Suprapubic skin (tissue), 4 donors: ENCODE data around the gene ZEB2. TPM values are rescaled to one million over a fixed set of nuclear protein-coding genes. Genes with fewer than 3 reads are reported as not detected.

Experiments used
- DNase-seq, 2 donors: peaks; one replicate each; pipeline ENCODE4 v3.0.0-alpha.2; 2019; ENCODE audit warnings: low spot score in 2 of 2
- H3K27ac ChIP-seq: fragments of 200-600 bp; sonication (generic); one replicate; pipeline ENCODE4 v1.5.1; 2019
- H3K27me3 ChIP-seq: fragments of 200-600 bp; sonication (generic); one replicate; pipeline ENCODE4 v1.5.1; 2019
- H3K36me3 ChIP-seq: fragments of 200-600 bp; sonication (generic); one replicate; pipeline ENCODE4 v1.5.1; 2019
- H3K4me1 ChIP-seq: fragments of 200-600 bp; sonication (generic); one replicate; pipeline ENCODE4 v1.5.1; 2019
- H3K4me3 ChIP-seq: fragments of 200-600 bp; sonication (generic); one replicate; pipeline ENCODE4 v1.5.1; 2019; ENCODE audit warnings: mild to moderate bottlenecking
- H3K9me3 ChIP-seq: fragments of 200-600 bp; sonication (generic); one replicate; pipeline ENCODE4 v1.5.1; 2019
- CTCF ChIP-seq, 2 donors: fragments of 200-600 bp in 1 of 2; fragments of 450-650 bp in 1 of 2; sonication (generic) in 1 of 2; IDR thresholded peaks; one replicate each; pipeline ENCODE4 v1.5.1; 2016 to 2019; ENCODE audit warnings: antibody characterized with exemption in 2 of 2, mild to moderate bottlenecking in 1 of 2, moderate library complexity in 1 of 2
- EP300 ChIP-seq: sonication (generic); formaldehyde crosslinking; IDR thresholded peaks from one replicate; pipeline ENCODE4 v1.6.1; 2017; ENCODE audit warnings: antibody characterized with exemption
- POLR2A ChIP-seq, 2 donors: fragments of 450-650 bp; IDR thresholded peaks; one replicate each; pipeline ENCODE4 v1.6.1; 2017; ENCODE audit warnings: antibody characterized with exemption in 2 of 2, mild to moderate bottlenecking in 2 of 2, moderate library complexity in 2 of 2
- POLR2AphosphoS5 ChIP-seq, 3 donors: sonication (generic); formaldehyde crosslinking; IDR thresholded peaks; one replicate each; pipeline ENCODE4 v1.6.1; 2017; ENCODE audit warnings: antibody characterized with exemption in 3 of 3
- WGBS: methylation state at CpG from one replicate; pipeline ENCODE4 v1.1.5; 2018; 5-methylcytosine and 5-hydroxymethylcytosine counted together
- total RNA-seq, 4 donors: library from RNA; depleted of rRNA; stranded (reverse); fragments of >200 nt; gene quantifications; one replicate each; pipeline ENCODE4 v1.1.0, GENCODE V29; 2016

Gene ZEB2
- total RNA-seq, 4 donors from 2014 or later: 16.3 to 43.7 (median 34.5) TPM

- TF ChIP-seq POLR2AphosphoS5 (IDR thresholded peaks at IDR 0.05) (no peak), POLR2A (IDR thresholded peaks at IDR 0.05) (no peak), EP300 (no peak), CTCF (IDR thresholded peaks at IDR 0.05) (no peak)
- Histone ChIP-seq H3K4me1 (peaks cover 4% of the 10 kb centered on the region), H3K27ac (no peak overlapping the region), H3K4me3 (no peak overlapping the region), H3K27me3 (no peaks in the 10 kb centered on the region), H3K9me3 (no peaks in the 10 kb centered on the region), H3K36me3 (no peaks in the 10 kb centered on the region)
- 79% methylated on average over 3 of the region's 3 CpGs for WGBS
- DNase-seq: no peak
Observed at GRCh38 chr2:144354953-144355352, 165.0 kb downstream of the ZEB2 start.

- WGBS: 93% methylated on average over 5 of the region's 5 CpGs
- no peak overlapping the region for H3K4me3 ChIP-seq
- TF ChIP-seq EP300 (no peak), POLR2A (IDR thresholded peaks at IDR 0.05) (no peak), POLR2AphosphoS5 (IDR thresholded peaks at IDR 0.05) (no peak), CTCF (IDR thresholded peaks at IDR 0.05) (no peak)
- H3K4me1 ChIP-seq: no peaks in the 10 kb centered on the region
- H3K9me3 ChIP-seq: no peaks in the 10 kb centered on the region
- no peaks in the 10 kb centered on the region for H3K27me3 ChIP-seq
- DNase-seq: no peak
- no peaks in the 10 kb centered on the region for H3K36me3 ChIP-seq
- H3K27ac ChIP-seq: no peak overlapping the region
Observed at GRCh38 chr2:144351687-144352086, 168.2 kb downstream of the ZEB2 start.

GRCh38 chr2:144350151-144350802, 169.6 kb downstream of the ZEB2 start:
- TF ChIP-seq CTCF (IDR thresholded peaks at IDR 0.05) (no peak), POLR2AphosphoS5 (IDR thresholded peaks at IDR 0.05) (no peak), EP300 (no peak), POLR2A (IDR thresholded peaks at IDR 0.05) (no peak)
- no peak overlapping the region for H3K4me3 ChIP-seq
- no peaks in the 10 kb centered on the region for H3K36me3 ChIP-seq
- H3K9me3 ChIP-seq: no peaks in the 10 kb centered on the region
- no peak for DNase-seq
- H3K27me3 ChIP-seq: no peaks in the 10 kb centered on the region
- no peak overlapping the region for H3K27ac ChIP-seq
- no peaks in the 10 kb centered on the region for H3K4me1 ChIP-seq
- 54% methylated on average over 7 of the region's 7 CpGs for WGBS

DNA sequence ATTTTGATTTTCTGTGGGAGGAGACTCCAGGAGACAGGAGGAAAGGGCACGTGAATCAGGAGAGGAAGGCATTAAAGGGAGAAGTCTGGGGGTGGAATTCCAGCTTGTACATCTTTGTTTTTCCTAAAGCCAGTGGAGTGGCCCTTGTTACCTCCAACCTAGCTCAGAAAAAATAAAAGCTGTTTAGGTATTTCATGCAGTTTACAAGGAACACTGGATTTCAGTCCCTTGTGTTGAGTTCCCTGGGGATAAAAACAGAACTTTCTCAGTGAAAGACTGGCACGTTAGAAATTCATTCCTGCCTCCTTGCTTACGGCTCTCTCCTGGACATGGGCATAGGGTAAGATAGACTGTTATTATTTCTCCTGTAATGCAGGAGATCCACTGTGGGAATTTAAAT, 170.2 kb downstream of the ZEB2 start:
- Histone ChIP-seq H3K36me3 (no peaks in the 10 kb centered on the region), H3K4me1 (no peaks in the 10 kb centered on the region), H3K4me3 (no peak overlapping the region), H3K27me3 (no peaks in the 10 kb centered on the region), H3K27ac (no peak overlapping the region), H3K9me3 (no peaks in the 10 kb centered on the region)
- no peak for DNase-seq
- TF ChIP-seq CTCF (IDR thresholded peaks at IDR 0.05) (no peak), EP300 (no peak), POLR2AphosphoS5 (IDR thresholded peaks at IDR 0.05) (no peak), POLR2A (IDR thresholded peaks at IDR 0.05) (no peak)
- 60% methylated on average over 3 of the region's 3 CpGs for WGBS

- TF ChIP-seq POLR2A (IDR thresholded peaks at IDR 0.05) (no peak), POLR2AphosphoS5 (IDR thresholded peaks at IDR 0.05) (no peak), CTCF (IDR thresholded peaks at IDR 0.05) (no peak), EP300 (no peak)
- no peaks in the 10 kb centered on the region for H3K4me1 ChIP-seq
- H3K9me3 ChIP-seq: no peaks in the 10 kb centered on the region
- H3K36me3 ChIP-seq: no peaks in the 10 kb centered on the region
- no peak for DNase-seq
- WGBS: 74% methylated on average over 2 of the region's 2 CpGs
- no peak overlapping the region for H3K27ac ChIP-seq
- H3K27me3 ChIP-seq: no peaks in the 10 kb centered on the region
- no peak overlapping the region for H3K4me3 ChIP-seq
Observed at GRCh38 chr2:144348846-144349245, 171.1 kb downstream of the ZEB2 start.
